ENCODE data around the gene S100PBP. TPM values are rescaled to one million over a fixed set of nuclear protein-coding genes. Genes with fewer than 3 reads are reported as not detected.

The S100PBP gene
- polyA plus RNA-seq, 1 experiment: 43.7 TPM

GRCh38 chr1:32865639-32866405, 48.4 kb downstream of the S100PBP start:
- Histone ChIP-seq H3K27ac (ENCODE audit: low read depth, low read length) (no peak overlapping the region), H3K9me3 (ENCODE audit: control insufficient read depth, insufficient read depth, low read length) (no peaks in the 10 kb centered on the region), H3K27me3 (ENCODE audit: control insufficient read depth, insufficient read depth, low read length) (peaks cover 7% of the 10 kb centered on the region), H3K4me3 (ENCODE audit: low read depth, low read length) (no peak overlapping the region)
- DNase-seq (ENCODE audit: low read depth, low spot score): no peak
- TF ChIP-seq, protein P1, sequence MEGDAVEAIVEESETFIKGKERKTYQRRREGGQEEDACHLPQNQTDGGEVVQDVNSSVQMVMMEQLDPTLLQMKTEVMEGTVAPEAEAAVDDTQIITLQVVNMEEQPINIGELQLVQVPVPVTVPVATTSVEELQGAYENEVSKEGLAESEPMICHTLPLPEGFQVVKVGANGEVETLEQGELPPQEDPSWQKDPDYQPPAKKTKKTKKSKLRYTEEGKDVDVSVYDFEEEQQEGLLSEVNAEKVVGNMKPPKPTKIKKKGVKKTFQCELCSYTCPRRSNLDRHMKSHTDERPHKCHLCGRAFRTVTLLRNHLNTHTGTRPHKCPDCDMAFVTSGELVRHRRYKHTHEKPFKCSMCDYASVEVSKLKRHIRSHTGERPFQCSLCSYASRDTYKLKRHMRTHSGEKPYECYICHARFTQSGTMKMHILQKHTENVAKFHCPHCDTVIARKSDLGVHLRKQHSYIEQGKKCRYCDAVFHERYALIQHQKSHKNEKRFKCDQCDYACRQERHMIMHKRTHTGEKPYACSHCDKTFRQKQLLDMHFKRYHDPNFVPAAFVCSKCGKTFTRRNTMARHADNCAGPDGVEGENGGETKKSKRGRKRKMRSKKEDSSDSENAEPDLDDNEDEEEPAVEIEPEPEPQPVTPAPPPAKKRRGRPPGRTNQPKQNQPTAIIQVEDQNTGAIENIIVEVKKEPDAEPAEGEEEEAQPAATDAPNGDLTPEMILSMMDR (IDR thresholded peaks at IDR 0.05; ENCODE audit: low read depth, low read length): no peak
- ChIA-PET CTCF (interaction anchor here (0.9 to 1.8 kb wide), 2 partner anchors 10 to 221 kb away, joined by 3 to 5 read pairs; no protein-coding TSS in a partner anchor), POLR2A (no interaction called here)

- Histone ChIP-seq H3K27ac (ENCODE audit: low read depth, low read length) (no peak overlapping the region), H3K4me3 (ENCODE audit: low read depth, low read length) (no peak overlapping the region), H3K9me3 (ENCODE audit: control insufficient read depth, insufficient read depth, low read length) (no peaks in the 10 kb centered on the region), H3K27me3 (ENCODE audit: control insufficient read depth, insufficient read depth, low read length) (peaks cover 12% of the 10 kb centered on the region)
- CTCF ChIA-PET: interaction anchor here (0.8 kb wide), 1 partner anchor 9 kb away, joined by 3 read pairs; no protein-coding TSS in a partner anchor
- POLR2A ChIA-PET: no interaction called here
- TF ChIP-seq, protein P1 (IDR thresholded peaks at IDR 0.05; ENCODE audit: low read depth, low read length): no peak
- DNase-seq (ENCODE audit: low read depth, low spot score): no peak
These were observed 49.7 kb downstream of the S100PBP start for GRCh38 chr1:32867151-32867550.

DNA sequence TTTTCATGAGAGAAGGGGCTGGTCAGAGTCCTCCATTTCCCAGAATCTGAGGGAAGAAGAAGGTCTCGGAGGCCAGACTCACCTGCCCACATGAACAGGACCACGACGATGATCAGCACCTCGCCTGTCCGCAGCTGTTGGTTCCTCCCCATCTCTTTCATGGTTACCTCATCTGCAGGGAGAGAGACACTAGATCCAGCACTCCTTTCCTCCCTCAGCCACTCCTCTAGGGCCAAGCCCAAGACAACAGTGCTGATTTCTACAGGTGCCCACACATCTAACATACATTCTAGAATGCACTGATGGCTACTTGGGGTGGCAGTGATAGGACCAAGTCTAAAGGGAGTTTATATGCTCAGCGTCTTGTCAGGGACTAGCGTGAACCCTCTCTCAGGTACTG, 50.2 kb downstream of the S100PBP start:
- no peak for DNase-seq (ENCODE audit: low read depth, low spot score)
- peak overlapping the region; percentile 2 for H3K27ac ChIP-seq (ENCODE audit: low read depth, low read length)
- TF ChIP-seq, protein P1 (IDR thresholded peaks at IDR 0.05; ENCODE audit: low read depth, low read length): no peak
- ChIA-PET POLR2A (no interaction called here), CTCF (interaction anchor here (0.8 kb wide), 1 partner anchor 8 kb away, joined by 3 read pairs; no protein-coding TSS in a partner anchor)
- H3K9me3 ChIP-seq (ENCODE audit: control insufficient read depth, insufficient read depth, low read length): no peaks in the 10 kb centered on the region
- H3K27me3 ChIP-seq (ENCODE audit: control insufficient read depth, insufficient read depth, low read length): peaks cover 12% of the 10 kb centered on the region
- H3K4me3 ChIP-seq (ENCODE audit: low read depth, low read length): no peak overlapping the region

DNA sequence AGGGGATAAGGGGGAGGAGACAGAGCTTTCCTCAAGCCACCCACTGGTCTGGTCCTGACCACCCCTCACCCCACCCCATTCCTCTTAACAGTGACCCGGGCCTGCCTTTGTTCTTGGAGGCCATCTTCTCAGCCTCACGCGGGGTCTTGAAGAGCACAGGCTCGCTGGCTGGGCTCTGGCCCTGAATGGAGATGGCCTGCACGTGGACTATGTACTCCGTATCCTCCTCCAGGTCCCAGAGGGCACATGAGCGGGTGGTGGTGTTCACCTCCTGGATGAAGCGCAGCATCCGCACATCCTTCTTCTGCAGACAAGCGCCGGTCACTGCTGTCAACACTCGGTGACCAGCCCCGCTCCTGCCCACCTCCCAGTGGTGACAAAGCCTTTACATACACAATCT, 50.6 kb downstream of the S100PBP start:
- Histone ChIP-seq H3K9me3 (ENCODE audit: control insufficient read depth, insufficient read depth, low read length) (no peaks in the 10 kb centered on the region), H3K27ac (ENCODE audit: low read depth, low read length) (peak overlapping the region; percentile 2), H3K4me3 (ENCODE audit: low read depth, low read length) (no peak overlapping the region), H3K27me3 (ENCODE audit: control insufficient read depth, insufficient read depth, low read length) (peaks cover 12% of the 10 kb centered on the region)
- POLR2A ChIA-PET: no interaction called here
- no peak for DNase-seq (ENCODE audit: low read depth, low spot score)
- CTCF ChIA-PET: interaction anchor here (0.8 kb wide), 1 partner anchor 8 kb away, joined by 3 read pairs; no protein-coding TSS in a partner anchor
- TF ChIP-seq, protein P1 (IDR thresholded peaks at IDR 0.05; ENCODE audit: low read depth, low read length): no peak

DNA sequence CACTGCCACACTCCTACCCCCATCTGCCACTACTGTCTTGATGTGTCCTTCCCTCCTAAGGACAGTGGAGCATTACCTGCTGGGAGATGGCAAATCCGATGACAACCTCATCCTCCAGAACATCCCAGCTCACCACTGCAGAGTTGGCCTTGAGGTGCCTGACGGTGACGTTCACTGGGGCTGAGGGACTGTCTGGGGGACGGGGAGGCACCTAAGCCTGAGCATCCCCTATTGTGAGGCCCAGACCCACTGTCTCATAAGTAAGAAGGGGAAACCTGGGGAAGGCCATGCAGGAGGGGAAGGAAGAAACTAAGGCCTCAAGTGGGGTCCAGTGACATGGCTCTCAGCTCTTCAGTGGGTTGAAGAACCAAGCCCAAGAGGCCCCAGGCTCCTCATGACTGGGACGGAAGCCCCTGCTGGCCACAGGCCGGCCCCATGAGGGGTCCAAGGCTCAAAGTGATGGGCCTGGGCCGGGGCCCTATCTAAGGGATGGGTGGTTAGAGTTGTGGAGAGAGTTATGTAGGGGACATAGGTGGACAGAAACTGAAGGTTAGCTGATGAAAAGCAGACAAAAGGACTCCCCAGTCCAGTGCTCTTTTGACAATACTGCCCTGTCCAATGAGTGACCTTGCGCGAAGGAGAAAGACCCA, 51.5 kb downstream of the S100PBP start:
- no peak for DNase-seq (ENCODE audit: low read depth, low spot score)
- no peaks in the 10 kb centered on the region for H3K9me3 ChIP-seq (ENCODE audit: control insufficient read depth, insufficient read depth, low read length)

More for the DNA sequence above, 51.5 kb downstream of the S100PBP start:
- Histone ChIP-seq H3K27me3 (ENCODE audit: control insufficient read depth, insufficient read depth, low read length) (peaks cover 12% of the 10 kb centered on the region), H3K27ac (ENCODE audit: low read depth, low read length) (no peak overlapping the region), H3K4me3 (ENCODE audit: low read depth, low read length) (no peak overlapping the region)
- ChIA-PET CTCF (no interaction called here), POLR2A (no interaction called here)
- TF ChIP-seq, protein P1 (IDR thresholded peaks at IDR 0.05; ENCODE audit: low read depth, low read length): no peak

All from AG04450 (cell line).